Measurements from ENCODE around the gene CCR1. TPM values are rescaled to one million over a fixed set of nuclear protein-coding genes. Genes with fewer than 3 reads are reported as not detected.

Gene CCR1
- total and polyA plus RNA-seq, 2 donors from 2014 or later, result 7.4 to 13.8 TPM

DNA sequence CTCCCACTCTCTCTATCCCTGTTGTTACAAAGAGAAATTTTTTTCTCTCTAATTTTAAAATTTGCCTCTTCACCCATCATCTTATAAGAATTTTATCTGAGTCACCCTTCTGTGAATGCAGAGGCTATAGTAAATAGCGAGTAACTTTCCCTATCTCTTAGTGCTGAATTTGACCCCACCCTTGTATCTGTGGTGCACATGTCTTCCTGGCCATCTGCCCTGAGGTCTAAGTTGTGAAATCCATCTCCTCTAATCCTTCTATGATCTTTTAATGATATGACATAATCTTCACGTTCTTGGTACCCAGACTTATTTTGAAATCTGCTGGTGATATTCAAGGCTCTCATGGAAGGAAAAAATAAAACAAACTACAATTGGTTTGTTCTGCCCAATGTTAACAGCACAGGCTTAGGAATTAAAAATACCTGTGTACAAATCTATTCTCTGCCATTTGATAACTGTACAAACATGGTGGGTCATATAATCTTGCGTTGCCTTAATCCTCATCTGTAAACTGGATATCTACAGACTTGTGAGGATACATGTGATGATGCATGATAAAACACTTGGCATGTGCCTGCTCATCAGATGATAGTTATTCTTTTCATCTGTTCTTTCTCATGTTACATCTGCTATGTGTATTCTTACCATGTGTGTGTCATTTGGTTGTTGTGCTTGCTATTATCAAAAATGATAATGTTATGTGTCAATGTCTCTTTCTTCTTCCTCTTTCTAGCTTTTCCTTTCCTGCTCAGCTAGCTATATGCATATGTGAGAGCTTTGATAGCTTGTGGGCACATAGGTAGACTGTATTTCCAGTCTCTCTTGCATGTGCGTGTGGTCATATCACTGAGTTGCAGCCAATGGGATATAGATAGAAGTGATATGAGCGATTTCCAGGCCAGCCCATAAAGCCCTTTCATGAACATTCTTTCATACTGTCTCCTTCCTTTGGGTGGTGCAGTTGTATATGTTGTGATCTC is 20.4 kb upstream of the CCR1 start:
- H3K4me3 ChIP-seq (ENCODE audit: low read length in 3 of 3), result no peak overlapping the region
- H3K4me1 ChIP-seq (ENCODE audit: control insufficient read depth in 2 of 3, insufficient read depth in 2 of 3, low read depth in 1 of 3, low read length in 3 of 3), result no peaks in the 10 kb centered on the region
- H3K9ac ChIP-seq (ENCODE audit: low read length in 3 of 3), result no peak overlapping the region
- no peaks in the 10 kb centered on the region for H3K27me3 ChIP-seq (ENCODE audit: control insufficient read depth, insufficient read depth, low read length)
- TF ChIP-seq, protein P1, sequence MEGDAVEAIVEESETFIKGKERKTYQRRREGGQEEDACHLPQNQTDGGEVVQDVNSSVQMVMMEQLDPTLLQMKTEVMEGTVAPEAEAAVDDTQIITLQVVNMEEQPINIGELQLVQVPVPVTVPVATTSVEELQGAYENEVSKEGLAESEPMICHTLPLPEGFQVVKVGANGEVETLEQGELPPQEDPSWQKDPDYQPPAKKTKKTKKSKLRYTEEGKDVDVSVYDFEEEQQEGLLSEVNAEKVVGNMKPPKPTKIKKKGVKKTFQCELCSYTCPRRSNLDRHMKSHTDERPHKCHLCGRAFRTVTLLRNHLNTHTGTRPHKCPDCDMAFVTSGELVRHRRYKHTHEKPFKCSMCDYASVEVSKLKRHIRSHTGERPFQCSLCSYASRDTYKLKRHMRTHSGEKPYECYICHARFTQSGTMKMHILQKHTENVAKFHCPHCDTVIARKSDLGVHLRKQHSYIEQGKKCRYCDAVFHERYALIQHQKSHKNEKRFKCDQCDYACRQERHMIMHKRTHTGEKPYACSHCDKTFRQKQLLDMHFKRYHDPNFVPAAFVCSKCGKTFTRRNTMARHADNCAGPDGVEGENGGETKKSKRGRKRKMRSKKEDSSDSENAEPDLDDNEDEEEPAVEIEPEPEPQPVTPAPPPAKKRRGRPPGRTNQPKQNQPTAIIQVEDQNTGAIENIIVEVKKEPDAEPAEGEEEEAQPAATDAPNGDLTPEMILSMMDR (IDR thresholded peaks at IDR 0.05; ENCODE audit: borderline replicate concordance, extremely low read depth, insufficient read depth), result no peak
- H3K36me3 ChIP-seq (ENCODE audit: control insufficient read depth in 2 of 3, insufficient read depth in 3 of 3, low read length in 3 of 3), result no peaks in the 10 kb centered on the region
- no peak for FAIRE-seq
- H3K27ac ChIP-seq (ENCODE audit: low read depth in 2 of 2, low read length in 2 of 2), result no peak overlapping the region
- H3K9me3 ChIP-seq (ENCODE audit: control insufficient read depth in 2 of 3, insufficient read depth in 1 of 3, low read length in 3 of 3), result no peaks in the 10 kb centered on the region
- no peak for DNase-seq
- intact Hi-C loops (cut with DNase I), result no loop called here

DNA sequence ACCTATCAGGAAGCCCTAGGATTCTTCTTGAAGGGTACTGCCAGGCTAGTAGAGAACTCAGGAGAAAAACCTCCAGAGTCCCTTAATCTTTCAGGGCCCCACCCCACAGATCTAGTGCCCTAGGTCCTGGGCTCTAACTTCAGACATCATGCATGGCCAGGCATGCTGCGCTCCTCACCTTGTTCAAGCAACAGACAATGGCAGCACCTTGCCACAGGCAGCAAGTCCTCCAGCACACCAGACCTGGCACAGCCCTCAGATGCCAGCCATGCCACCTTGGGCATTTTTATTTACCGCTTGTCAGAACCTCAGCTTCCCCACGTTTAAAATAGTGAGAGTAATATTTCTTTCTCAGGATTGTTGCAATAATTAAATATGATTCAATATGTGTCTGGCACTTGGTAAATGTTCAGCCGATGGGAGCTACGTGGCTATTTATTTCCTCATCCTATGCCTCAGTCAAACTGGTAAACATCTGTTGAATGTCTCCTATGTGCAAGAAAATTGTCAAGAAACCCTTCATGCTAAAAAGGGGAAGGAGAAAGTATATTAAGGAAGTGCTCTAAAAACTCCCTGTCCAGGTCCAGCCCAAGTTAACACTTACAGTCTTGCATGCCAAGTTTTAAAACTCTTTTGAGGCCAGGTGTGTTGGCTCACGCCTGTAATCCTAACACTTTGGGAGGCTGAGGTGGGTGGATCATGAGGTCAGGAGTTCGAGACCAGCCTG is 14.5 kb upstream of the CCR1 start:
- DNase-seq (no peak), FAIRE-seq (no peak)
- Histone ChIP-seq H3K9me3 (ENCODE audit: control insufficient read depth in 2 of 3, insufficient read depth in 1 of 3, low read length in 3 of 3) (no peaks in the 10 kb centered on the region), H3K9ac (ENCODE audit: low read length in 3 of 3) (no peak overlapping the region), H3K27me3 (ENCODE audit: control insufficient read depth, insufficient read depth, low read length) (no peaks in the 10 kb centered on the region), H3K4me3 (ENCODE audit: low read length in 3 of 3) (no peak overlapping the region), H3K4me1 (ENCODE audit: control insufficient read depth in 2 of 3, insufficient read depth in 2 of 3, low read depth in 1 of 3, low read length in 3 of 3) (no peaks in the 10 kb centered on the region), H3K27ac (ENCODE audit: low read depth in 2 of 2, low read length in 2 of 2) (no peak overlapping the region), H3K36me3 (ENCODE audit: control insufficient read depth in 2 of 3, insufficient read depth in 3 of 3, low read length in 3 of 3) (no peaks in the 10 kb centered on the region)
- intact Hi-C loops (cut with DNase I), result no loop called here
- TF ChIP-seq, protein P1 (IDR thresholded peaks at IDR 0.05; ENCODE audit: borderline replicate concordance, extremely low read depth, insufficient read depth), result no peak

DNA sequence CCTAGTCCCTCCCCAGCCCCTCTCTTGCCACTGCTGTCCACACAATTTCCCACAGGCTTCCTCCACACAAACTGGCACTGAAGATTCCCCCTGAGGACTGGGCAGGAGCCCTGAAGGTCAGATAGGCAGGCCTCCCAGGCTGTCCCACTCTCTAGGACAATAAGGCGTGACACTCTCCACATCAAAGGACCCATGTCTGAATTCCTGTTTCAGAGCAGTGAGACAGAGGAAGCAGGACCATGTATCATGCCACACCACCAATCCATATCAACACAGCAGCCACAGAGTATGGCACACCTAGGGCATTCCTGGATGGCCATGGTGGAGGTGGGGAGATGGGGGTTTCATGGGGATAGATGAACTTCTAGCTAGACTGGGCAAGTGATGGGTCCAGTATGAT is 13.8 kb upstream of the CCR1 start:
- no peak overlapping the region for H3K27ac ChIP-seq (ENCODE audit: low read depth in 2 of 2, low read length in 2 of 2)

More for the DNA sequence above, 13.8 kb upstream of the CCR1 start:
- Histone ChIP-seq H3K4me1 (ENCODE audit: control insufficient read depth in 2 of 3, insufficient read depth in 2 of 3, low read depth in 1 of 3, low read length in 3 of 3) (no peaks in the 10 kb centered on the region), H3K27me3 (ENCODE audit: control insufficient read depth, insufficient read depth, low read length) (no peaks in the 10 kb centered on the region), H3K4me3 (ENCODE audit: low read length in 3 of 3) (no peak overlapping the region), H3K9ac (ENCODE audit: low read length in 3 of 3) (no peak overlapping the region), H3K9me3 (ENCODE audit: control insufficient read depth in 2 of 3, insufficient read depth in 1 of 3, low read length in 3 of 3) (no peaks in the 10 kb centered on the region), H3K36me3 (ENCODE audit: control insufficient read depth in 2 of 3, insufficient read depth in 3 of 3, low read length in 3 of 3) (no peaks in the 10 kb centered on the region)
- DNase-seq (no peak), FAIRE-seq (no peak)
- intact Hi-C loops (cut with DNase I), result no loop called here
- TF ChIP-seq, protein P1 (IDR thresholded peaks at IDR 0.05; ENCODE audit: borderline replicate concordance, extremely low read depth, insufficient read depth), result no peak
